B cell (primary cell): Measurements from ENCODE around the gene GRIK5.

Experiments used
- EZH2 ChIP-seq: IDR thresholded peaks from 2 replicates; pipeline ENCODE4 v1.6.1; 2012; ENCODE audit warnings: borderline replicate concordance, low read depth, mild to moderate bottlenecking, moderate library complexity, low read length; ENCODE audit not compliant: insufficient read depth, poor library complexity, severe bottlenecking
- TF ChIP-seq, protein P1 (sequence below): fragments of 200-600 bp; IDR thresholded peaks from one replicate; pipeline ENCODE4 v1.8.0; 2022; ENCODE audit warnings: antibody characterized with exemption, mild to moderate bottlenecking

DNA sequence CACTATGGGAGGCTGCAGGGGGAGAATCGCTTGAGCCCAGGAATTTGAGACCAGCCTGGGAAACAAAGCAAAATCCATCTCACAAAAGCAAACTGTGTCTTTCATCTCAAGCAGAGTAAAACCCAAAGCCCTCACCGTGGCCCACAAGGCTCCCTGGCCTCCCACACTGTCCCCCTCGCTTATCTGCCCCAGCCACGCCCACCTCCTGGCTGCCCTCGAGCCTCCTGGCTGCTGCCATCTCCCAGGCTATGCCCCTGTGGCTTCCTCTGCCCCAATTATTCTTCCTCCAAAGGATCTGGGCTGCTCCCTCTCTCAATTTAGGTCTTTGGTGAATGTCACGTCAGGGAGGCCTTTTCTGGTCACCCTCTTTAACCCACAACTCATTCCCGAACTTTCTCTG lies 114.5 kb downstream of the GRIK5 start:
- TF ChIP-seq, protein P1, sequence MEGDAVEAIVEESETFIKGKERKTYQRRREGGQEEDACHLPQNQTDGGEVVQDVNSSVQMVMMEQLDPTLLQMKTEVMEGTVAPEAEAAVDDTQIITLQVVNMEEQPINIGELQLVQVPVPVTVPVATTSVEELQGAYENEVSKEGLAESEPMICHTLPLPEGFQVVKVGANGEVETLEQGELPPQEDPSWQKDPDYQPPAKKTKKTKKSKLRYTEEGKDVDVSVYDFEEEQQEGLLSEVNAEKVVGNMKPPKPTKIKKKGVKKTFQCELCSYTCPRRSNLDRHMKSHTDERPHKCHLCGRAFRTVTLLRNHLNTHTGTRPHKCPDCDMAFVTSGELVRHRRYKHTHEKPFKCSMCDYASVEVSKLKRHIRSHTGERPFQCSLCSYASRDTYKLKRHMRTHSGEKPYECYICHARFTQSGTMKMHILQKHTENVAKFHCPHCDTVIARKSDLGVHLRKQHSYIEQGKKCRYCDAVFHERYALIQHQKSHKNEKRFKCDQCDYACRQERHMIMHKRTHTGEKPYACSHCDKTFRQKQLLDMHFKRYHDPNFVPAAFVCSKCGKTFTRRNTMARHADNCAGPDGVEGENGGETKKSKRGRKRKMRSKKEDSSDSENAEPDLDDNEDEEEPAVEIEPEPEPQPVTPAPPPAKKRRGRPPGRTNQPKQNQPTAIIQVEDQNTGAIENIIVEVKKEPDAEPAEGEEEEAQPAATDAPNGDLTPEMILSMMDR: no peak
- TF ChIP-seq EZH2: no peak
